Right ventricle myocardium inferior (tissue), 1 donor: ENCODE results near the gene TEX53. TPM values are rescaled to one million over a fixed set of nuclear protein-coding genes. Genes with fewer than 3 reads are reported as not detected.

Experiments
- ATAC-seq: fragments of 200-7000 bp; cut with Tn5 transposase; one replicate; pipeline ENCODE4 v1.9.1; 2020; ENCODE audit warnings: mild to moderate bottlenecking, moderate library complexity
- DNase-seq: peaks from one replicate; pipeline ENCODE4 v3.0.0; 2021; ENCODE audit errors: missing footprints
- intact Hi-C: fragments of 100-400 bp; cut with DNase I; formaldehyde crosslinking; loops from one replicate; pipeline ENCODE4 v1.11.0; 2022
- long read RNA-seq: library from polyadenylated mRNA; unstranded; transcript quantifications from one replicate; pipeline ENCODE4 v2.0.0, GENCODE V29; 2021
- total RNA-seq: library from RNA; stranded (reverse); fragmentation: NEBNext Ultra II Directional; extraction: Animal tissue kit (Norgen Biotek cat#: 25700); gene quantifications from one replicate; pipeline ENCODE4 v1.2.1, GENCODE V29; 2021
- donor health status: DM: no; HTN: yes; CAD: no; lungs with severe emphysema.

The TEX53 gene
- not detected for total RNA-seq
- long read RNA-seq, result 0 reads

- intact Hi-C loops, result no loop called here
- no peak for DNase-seq
- ATAC-seq, result no peak
Measured at GRCh38 chr9:114657705-114658104, at the start of gene TEX53. TEX53 (minus strand) TSS chr9:114657805; CDS start chr9:114657774, 31 bp downstream.

DNA sequence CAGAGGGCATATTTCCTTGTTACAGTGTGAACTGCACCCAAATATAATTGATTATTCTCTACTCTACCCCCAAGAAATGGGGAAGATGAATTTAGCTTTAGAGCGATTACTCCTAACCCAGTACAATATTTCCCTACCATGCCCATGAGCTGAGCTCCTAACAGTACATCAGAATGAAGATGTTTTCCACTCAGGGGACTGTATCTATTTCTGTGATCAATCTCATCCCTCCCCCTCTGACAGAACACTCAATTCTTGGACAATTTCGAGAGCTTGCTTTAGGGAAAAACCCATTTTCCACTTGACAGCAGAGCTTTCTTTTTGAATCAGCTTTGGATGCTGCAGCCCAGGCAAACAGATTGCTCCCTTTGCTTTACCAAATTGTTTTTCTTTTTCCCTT lies 49.1 kb upstream of the TEX53 start:
- DNase-seq (no peak), ATAC-seq (no peak)
- intact Hi-C loops, result no loop called here

DNA sequence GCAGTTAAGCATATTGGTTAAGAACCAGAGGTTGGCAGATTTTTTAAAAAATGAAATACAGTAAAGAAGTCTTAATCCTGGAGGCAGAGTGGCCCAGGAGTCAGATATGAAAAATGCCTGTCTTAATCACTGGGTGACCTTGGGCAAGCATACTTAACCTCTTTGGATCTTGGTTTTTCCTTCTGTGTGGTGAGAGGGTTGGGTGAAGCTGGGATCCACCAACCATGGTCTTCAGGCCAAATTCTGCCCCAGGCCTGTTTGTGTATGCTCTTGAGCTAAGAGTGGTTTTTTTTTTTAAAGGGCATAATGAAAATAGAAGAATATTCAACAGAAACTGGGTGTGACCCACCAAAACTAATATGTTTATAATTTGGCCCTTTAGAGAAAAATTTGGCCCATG lies 44.4 kb upstream of the TEX53 start:
- intact Hi-C loops, result no loop called here
- ATAC-seq (no peak), DNase-seq (no peak)

- intact Hi-C loops, result no loop called here
- DNase-seq (no peak), ATAC-seq (no peak)
Measured at GRCh38 chr9:114697951-114698351, 40.3 kb upstream of the TEX53 start.

DNA sequence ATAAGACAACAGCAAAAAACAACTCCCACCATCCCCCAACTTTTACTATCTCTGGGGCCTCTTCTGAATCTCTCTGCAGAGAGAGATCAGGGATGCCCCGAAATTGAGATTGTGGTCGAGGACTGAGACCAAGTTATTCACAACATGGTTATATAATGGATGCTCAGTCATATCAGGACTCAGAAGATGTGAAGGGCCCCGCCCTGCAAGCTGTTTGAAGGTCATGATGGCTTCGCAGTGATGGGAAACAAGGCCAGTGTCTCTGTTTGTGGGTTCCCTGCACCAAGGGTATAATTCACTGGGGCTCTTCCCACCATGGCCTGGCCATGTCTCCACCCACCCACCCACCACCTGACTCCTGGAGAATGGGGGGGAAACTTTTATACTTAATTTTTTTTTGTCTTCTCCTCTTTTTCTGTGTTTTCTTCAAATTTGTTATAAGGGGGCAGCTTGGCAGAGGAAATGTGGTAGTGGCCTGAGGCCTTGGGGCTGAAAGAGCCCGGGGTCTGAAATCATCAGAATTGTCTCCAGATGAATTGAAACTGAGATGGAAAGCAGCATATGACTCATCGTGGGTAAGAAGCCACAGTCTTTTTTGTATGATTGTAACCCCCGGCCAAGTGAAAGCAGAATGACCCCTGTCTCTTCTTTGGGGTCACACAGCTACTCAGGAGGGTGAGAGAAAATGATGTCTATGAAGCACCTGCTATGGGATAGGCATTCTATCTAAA lies 39.4 kb upstream of the TEX53 start:
- DNase-seq (no peak), ATAC-seq (no peak)
- intact Hi-C loops, result no loop called here

DNA sequence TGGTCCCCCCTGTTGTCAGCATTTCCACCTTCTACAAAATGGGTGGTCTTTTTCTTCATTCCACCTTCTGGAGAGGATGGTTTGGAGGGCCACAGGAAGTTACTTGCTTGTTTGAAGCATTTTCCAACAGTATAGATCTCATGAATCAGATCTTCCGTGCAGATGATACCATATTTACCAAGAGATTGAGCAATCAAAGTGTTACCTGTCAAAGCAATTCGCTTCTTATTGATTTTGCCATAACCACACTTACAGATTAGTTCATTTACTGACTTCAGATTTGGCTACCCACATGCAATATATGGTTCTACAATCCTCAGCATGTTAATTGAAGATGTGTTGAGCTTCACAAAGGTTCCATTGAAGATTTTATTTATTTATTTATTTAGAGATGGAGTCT lies 38.3 kb upstream of the TEX53 start:
- ATAC-seq (no peak), DNase-seq (no peak)
- intact Hi-C loops, result no loop called here

DNA sequence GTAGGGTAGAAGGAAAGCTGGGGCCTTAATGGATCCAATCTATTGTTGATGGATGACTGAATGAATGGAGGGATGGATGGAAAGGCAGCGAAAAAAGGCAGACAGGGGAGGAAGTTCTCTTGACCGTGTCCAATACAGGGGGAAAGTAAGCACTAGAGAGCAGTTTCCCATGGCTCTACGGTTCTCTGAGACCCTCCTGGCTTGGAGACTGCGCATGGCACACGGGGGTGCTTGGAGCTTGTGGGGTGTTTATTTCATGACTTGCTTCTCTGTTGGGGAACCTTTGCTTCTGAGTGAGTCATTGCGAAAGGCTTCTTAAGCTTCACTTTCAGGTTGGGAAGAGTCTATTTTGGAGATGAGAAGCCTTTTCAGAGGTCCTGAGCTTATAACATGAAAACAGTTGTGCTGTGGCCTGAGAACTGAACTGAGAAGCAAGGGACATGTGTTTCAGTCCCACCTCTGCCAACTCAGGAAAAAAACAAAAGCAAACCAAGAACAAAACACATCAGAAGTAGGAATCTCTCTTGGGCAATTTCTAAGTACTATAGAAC lies 37.2 kb upstream of the TEX53 start:
- ATAC-seq (no peak), DNase-seq (no peak)
- intact Hi-C loops, result no loop called here

DNA sequence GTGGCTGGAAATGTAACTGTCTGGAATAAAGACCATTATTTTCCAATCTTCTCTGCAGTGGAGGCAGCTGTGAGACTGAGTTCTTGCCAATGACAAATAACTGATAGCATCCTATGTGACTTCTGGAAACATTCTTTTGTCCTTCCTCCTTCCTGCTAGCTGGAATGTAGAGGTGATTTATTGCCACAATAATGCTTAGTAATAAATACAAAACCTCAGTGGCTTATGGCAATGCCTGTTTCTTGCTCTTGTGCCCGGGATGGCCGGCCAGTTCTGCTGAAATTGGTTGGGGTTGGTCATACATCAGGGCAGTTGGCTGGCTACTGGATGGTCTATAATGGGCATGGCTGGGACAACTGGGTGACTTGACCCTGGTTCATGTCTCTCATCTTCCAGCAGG lies 36.5 kb upstream of the TEX53 start:
- ATAC-seq, result no peak
- no peak for DNase-seq
- intact Hi-C loops, result no loop called here

- ATAC-seq, result no peak
- DNase-seq, result no peak
- intact Hi-C loops, result no loop called here
Measured at GRCh38 chr9:114693248-114693855, 35.7 kb upstream of the TEX53 start.

DNA sequence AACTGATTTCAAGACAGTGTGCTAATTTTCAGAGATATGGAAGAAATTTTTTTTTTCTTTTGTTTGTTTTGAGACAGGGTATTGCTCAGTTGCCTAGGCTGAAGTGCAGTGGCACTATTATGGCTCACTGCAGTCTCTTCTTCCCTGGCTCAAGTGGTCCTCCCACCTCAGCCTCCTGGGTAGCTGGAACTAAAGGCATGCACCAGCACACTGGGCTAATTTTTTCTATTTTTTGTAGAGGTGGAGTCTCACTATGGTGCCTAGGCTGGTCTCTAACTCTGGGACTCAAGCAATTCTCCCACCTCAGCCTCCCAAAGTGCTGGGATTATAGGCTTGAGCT lies 34.3 kb upstream of the TEX53 start:
- intact Hi-C loops, result no loop called here
- DNase-seq, result no peak
- no peak for ATAC-seq

DNA sequence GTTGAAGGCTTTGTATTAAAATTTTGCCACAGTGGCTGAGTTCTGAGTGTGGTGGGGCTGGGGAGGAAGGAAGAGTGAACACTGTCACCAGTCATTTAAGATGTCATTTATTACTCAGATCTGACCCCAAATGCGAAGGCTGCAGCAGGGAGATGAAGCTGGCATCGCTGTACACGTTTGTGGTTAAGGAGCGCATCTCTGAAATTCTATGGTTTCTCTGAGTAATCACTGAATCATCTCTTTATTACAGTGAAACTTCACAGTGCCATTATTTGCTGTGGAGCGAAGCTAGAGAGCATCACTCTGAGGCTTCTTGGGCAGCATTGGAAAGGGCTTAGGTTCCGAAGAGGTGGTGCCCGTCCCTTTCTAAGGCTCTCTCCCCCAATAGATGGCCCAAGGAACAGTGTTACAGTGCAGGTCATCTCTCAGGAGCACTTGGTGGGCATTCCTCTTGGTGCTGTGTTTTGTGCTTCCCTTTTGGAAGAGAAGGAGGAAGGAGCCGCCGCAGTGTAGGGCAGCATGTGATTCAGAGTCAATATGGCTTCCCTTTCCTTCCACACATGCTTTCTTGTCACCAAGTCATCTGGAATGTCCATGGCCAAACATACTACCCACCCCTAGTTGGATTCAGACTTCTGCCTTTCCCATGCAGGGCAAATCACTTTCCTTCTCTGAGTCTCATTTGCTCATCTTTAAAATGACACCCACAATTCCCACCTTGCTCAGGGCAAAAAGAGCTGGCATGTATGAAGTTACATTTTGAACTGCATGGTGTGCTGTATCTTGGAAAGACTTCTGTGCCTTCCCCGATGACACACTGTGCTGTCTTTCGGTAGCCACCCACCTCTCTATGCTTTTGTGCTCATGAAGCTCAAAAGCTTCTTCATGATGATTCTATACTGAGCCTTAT lies 33.7 kb upstream of the TEX53 start:
- intact Hi-C loops, result no loop called here
- DNase-seq (no peak), ATAC-seq (no peak)

GRCh38 chr9:114690308-114690707 lies 32.7 kb upstream of the TEX53 start:
- no peak for ATAC-seq
- no peak for DNase-seq

GRCh38 chr9:114689813-114690212 lies 32.2 kb upstream of the TEX53 start:
- intact Hi-C loops, result no loop called here
- DNase-seq, result no peak
- ATAC-seq, result no peak

More at GRCh38 chr9:114690308-114690707, 32.7 kb upstream of the TEX53 start:
- intact Hi-C loops, result no loop called here

DNA sequence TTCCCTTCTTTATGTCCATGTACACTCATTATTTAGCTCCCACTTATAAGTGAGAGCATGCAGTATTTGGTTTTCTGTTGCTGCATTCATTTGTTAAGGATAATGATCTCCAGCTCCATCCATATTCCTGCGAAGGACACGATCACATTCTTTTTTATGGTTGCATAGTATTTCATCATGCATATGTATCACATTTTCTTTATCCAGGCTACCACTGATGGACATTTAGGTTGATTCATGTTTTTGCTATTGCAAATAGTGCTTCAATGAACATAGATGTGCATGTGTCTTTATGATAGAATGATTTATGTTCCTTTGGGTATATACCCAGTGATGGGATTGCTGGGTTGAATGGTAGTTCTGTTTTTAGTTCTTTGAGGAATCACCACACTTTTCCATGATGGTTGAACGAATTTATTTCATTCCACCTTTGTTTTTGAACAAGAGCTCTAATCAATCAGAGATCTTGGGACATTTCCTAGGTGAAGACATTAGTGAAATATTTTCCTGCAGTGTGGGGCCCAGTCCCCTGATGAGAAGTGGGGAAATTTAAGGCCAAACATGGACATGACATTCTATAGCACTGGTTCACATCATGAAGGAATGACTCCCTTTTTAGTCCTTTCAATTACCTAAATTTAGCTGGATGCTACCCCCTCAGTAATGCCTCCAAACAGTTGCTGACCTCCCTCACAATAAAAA lies 31.5 kb upstream of the TEX53 start:
- no peak for DNase-seq
- intact Hi-C loops, result no loop called here
- ATAC-seq, result no peak

- no peak for DNase-seq
- intact Hi-C loops, result no loop called here
- ATAC-seq, result no peak
Measured at GRCh38 chr9:114688379-114688778, 30.8 kb upstream of the TEX53 start.

- DNase-seq (no peak), ATAC-seq (no peak)
- intact Hi-C loops, result no loop called here
Measured at GRCh38 chr9:114687034-114687433, 29.4 kb upstream of the TEX53 start.

- intact Hi-C loops, result no loop called here
- no peak for ATAC-seq
Measured at GRCh38 chr9:114685951-114686350, 28.3 kb upstream of the TEX53 start.

DNA sequence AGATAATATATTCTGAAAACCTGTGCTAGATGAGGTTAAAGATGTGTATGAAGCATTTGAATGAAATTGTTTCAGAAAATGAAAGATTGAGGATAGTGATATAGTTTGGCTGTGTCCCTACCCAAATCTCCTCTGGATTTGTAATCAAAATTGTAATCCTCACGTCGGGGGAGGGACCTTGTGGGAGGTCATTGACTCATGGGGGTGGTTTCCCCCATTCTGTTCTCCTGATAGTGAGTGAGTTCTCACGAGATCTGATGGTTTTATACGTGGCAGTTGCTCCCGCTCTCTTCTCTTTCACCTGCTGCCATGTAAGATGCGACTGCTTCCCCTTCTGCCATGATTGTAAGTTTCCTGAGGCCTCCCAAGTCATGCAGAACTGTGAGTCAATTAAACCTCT lies 26.4 kb upstream of the TEX53 start:
- no peak for ATAC-seq
- no peak for DNase-seq
- intact Hi-C loops, result loop anchor here (5.0 kb wide), 1 partner anchor 328 kb away; no protein-coding TSS in a partner anchor

More at GRCh38 chr9:114685951-114686350, 28.3 kb upstream of the TEX53 start:
- no peak for DNase-seq

GRCh38 chr9:114682846-114683245 lies 25.2 kb upstream of the TEX53 start:
- intact Hi-C loops, result loop anchor here (5.0 kb wide), 1 partner anchor 329 kb away; no protein-coding TSS in a partner anchor
- ATAC-seq (no peak), DNase-seq (no peak)
